Measurements from ENCODE around the gene CASP12.
A peak's percentile ranks its signal among the peaks of the same experiment; 100 is the strongest.

Gene CASP12

GRCh38 chr11:104881117-104881794, 17.0 kb downstream of the CASP12 start:
- FAIRE-seq: peak; percentile 38
- TF ChIP-seq POLR2AphosphoS5 (IDR thresholded peaks at IDR 0.05; ENCODE audit: low read depth, low read length) (no peak), TAF1 (IDR thresholded peaks at IDR 0.05; ENCODE audit: borderline replicate concordance, low read depth, low read length) (no peak), POLR2A (IDR thresholded peaks at IDR 0.05; ENCODE audit: low read depth, low read length) (no peak)
- DNase-seq (ENCODE audit: insufficient read length): no peak

- no peak for DNase-seq (ENCODE audit: insufficient read length)
- no peak for TF ChIP-seq POLR2AphosphoS5 (IDR thresholded peaks at IDR 0.05; ENCODE audit: low read depth, low read length)
- no peak for TF ChIP-seq POLR2A (IDR thresholded peaks at IDR 0.05; ENCODE audit: low read depth, low read length)
- no peak for TF ChIP-seq TAF1 (IDR thresholded peaks at IDR 0.05; ENCODE audit: borderline replicate concordance, low read depth, low read length)
- no peak for FAIRE-seq
Observed at GRCh38 chr11:104879514-104880190, 18.6 kb downstream of the CASP12 start.

- DNase-seq (ENCODE audit: insufficient read length) (no peak), FAIRE-seq (no peak)
- no peak for TF ChIP-seq POLR2AphosphoS5 (IDR thresholded peaks at IDR 0.05; ENCODE audit: low read depth, low read length)
- TF ChIP-seq TAF1 (IDR thresholded peaks at IDR 0.05; ENCODE audit: borderline replicate concordance, low read depth, low read length): no peak
- no peak for TF ChIP-seq POLR2A (IDR thresholded peaks at IDR 0.05; ENCODE audit: low read depth, low read length)
Observed at GRCh38 chr11:104876861-104877431, 21.3 kb downstream of the CASP12 start.

GRCh38 chr11:104876324-104876723, 21.9 kb downstream of the CASP12 start:
- FAIRE-seq (no peak), DNase-seq (ENCODE audit: insufficient read length) (no peak)
- TF ChIP-seq TAF1 (IDR thresholded peaks at IDR 0.05; ENCODE audit: borderline replicate concordance, low read depth, low read length): no peak
- TF ChIP-seq POLR2AphosphoS5 (IDR thresholded peaks at IDR 0.05; ENCODE audit: low read depth, low read length): no peak
- no peak for TF ChIP-seq POLR2A (IDR thresholded peaks at IDR 0.05; ENCODE audit: low read depth, low read length)

- FAIRE-seq: peak; percentile 33
- no peak for DNase-seq (ENCODE audit: insufficient read length)
- no peak for TF ChIP-seq TAF1 (IDR thresholded peaks at IDR 0.05; ENCODE audit: borderline replicate concordance, low read depth, low read length)
- no peak for TF ChIP-seq POLR2A (IDR thresholded peaks at IDR 0.05; ENCODE audit: low read depth, low read length)
- TF ChIP-seq POLR2AphosphoS5 (IDR thresholded peaks at IDR 0.05; ENCODE audit: low read depth, low read length): no peak
Observed at GRCh38 chr11:104873252-104873651, 25.0 kb downstream of the CASP12 start.

- FAIRE-seq: no peak
Observed at GRCh38 chr11:104872393-104872792, 25.9 kb downstream of the CASP12 start.

GRCh38 chr11:104870910-104871309, 27.4 kb downstream of the CASP12 start:
- no peak for FAIRE-seq

More at GRCh38 chr11:104872393-104872792, 25.9 kb downstream of the CASP12 start:
- TF ChIP-seq TAF1 (IDR thresholded peaks at IDR 0.05; ENCODE audit: borderline replicate concordance, low read depth, low read length) (no peak), POLR2AphosphoS5 (IDR thresholded peaks at IDR 0.05; ENCODE audit: low read depth, low read length) (no peak), POLR2A (IDR thresholded peaks at IDR 0.05; ENCODE audit: low read depth, low read length) (no peak)
- DNase-seq (ENCODE audit: insufficient read length): no peak

GRCh38 chr11:104866815-104867214, 31.4 kb downstream of the CASP12 start:
- DNase-seq (ENCODE audit: insufficient read length) (no peak), FAIRE-seq (no peak)
- TF ChIP-seq POLR2A (IDR thresholded peaks at IDR 0.05; ENCODE audit: low read depth, low read length): no peak
- no peak for TF ChIP-seq TAF1 (IDR thresholded peaks at IDR 0.05; ENCODE audit: borderline replicate concordance, low read depth, low read length)
- TF ChIP-seq POLR2AphosphoS5 (IDR thresholded peaks at IDR 0.05; ENCODE audit: low read depth, low read length): no peak

More at GRCh38 chr11:104870910-104871309, 27.4 kb downstream of the CASP12 start:
- no peak for TF ChIP-seq POLR2AphosphoS5 (IDR thresholded peaks at IDR 0.05; ENCODE audit: low read depth, low read length)
- TF ChIP-seq POLR2A (IDR thresholded peaks at IDR 0.05; ENCODE audit: low read depth, low read length): no peak
- no peak for TF ChIP-seq TAF1 (IDR thresholded peaks at IDR 0.05; ENCODE audit: borderline replicate concordance, low read depth, low read length)
- DNase-seq (ENCODE audit: insufficient read length): no peak

- no peak for DNase-seq (ENCODE audit: insufficient read length)
- peak; percentile 40 for FAIRE-seq
- TF ChIP-seq POLR2AphosphoS5 (IDR thresholded peaks at IDR 0.05; ENCODE audit: low read depth, low read length) (no peak), TAF1 (IDR thresholded peaks at IDR 0.05; ENCODE audit: borderline replicate concordance, low read depth, low read length) (no peak), POLR2A (IDR thresholded peaks at IDR 0.05; ENCODE audit: low read depth, low read length) (no peak)
Observed at GRCh38 chr11:104858882-104859775, 39.1 kb downstream of the CASP12 start.

- FAIRE-seq (no peak), DNase-seq (ENCODE audit: insufficient read length) (no peak)
- TF ChIP-seq POLR2A (IDR thresholded peaks at IDR 0.05; ENCODE audit: low read depth, low read length): no peak
- no peak for TF ChIP-seq TAF1 (IDR thresholded peaks at IDR 0.05; ENCODE audit: borderline replicate concordance, low read depth, low read length)
- no peak for TF ChIP-seq POLR2AphosphoS5 (IDR thresholded peaks at IDR 0.05; ENCODE audit: low read depth, low read length)
Observed at GRCh38 chr11:104856607-104857006, 41.7 kb downstream of the CASP12 start.

GRCh38 chr11:104855965-104856364, 42.3 kb downstream of the CASP12 start:
- TF ChIP-seq POLR2A (IDR thresholded peaks at IDR 0.05; ENCODE audit: low read depth, low read length): no peak
- TF ChIP-seq TAF1 (IDR thresholded peaks at IDR 0.05; ENCODE audit: borderline replicate concordance, low read depth, low read length): no peak
- TF ChIP-seq POLR2AphosphoS5 (IDR thresholded peaks at IDR 0.05; ENCODE audit: low read depth, low read length): no peak
- DNase-seq (ENCODE audit: insufficient read length) (no peak), FAIRE-seq (no peak)

All from GM12892 (cell line).